Peyer's patch (tissue), 4 donors: ENCODE measurements around the gene GALNT6.

ENCODE experiments used
- CTCF ChIP-seq, 6 experiments: fragments of 450-650 bp in 4 of 6; fragments of 200-600 bp in 2 of 6; sonication (generic) in 1 of 6; IDR thresholded peaks; one replicate each; pipeline ENCODE4 v1.5.1; 2017 to 2019; ENCODE audit warnings: antibody characterized with exemption in 6 of 6, mild to moderate bottlenecking in 3 of 6, moderate library complexity in 1 of 6
- POLR2A ChIP-seq, 2 donors: fragments of 450-650 bp; IDR thresholded peaks; one replicate each; pipeline ENCODE4 v1.5.1; 2017; ENCODE audit warnings: antibody characterized with exemption in 2 of 2, mild to moderate bottlenecking in 2 of 2, moderate library complexity in 2 of 2

GRCh38 chr12:51419425-51420193, 28.4 kb upstream of the GALNT6 start:
- TF ChIP-seq CTCF (IDR thresholded peaks at IDR 0.05) (no peak), POLR2A (IDR thresholded peaks at IDR 0.05) (no peak)
